ENCODE measurements around the gene TMEM82. TPM values are rescaled to one million over a fixed set of nuclear protein-coding genes. Genes with fewer than 3 reads are reported as not detected.

TMEM82 gene
- polyA plus RNA-seq, 4 donors = 25.3 to 61.3 (median 36.5) TPM

DNA sequence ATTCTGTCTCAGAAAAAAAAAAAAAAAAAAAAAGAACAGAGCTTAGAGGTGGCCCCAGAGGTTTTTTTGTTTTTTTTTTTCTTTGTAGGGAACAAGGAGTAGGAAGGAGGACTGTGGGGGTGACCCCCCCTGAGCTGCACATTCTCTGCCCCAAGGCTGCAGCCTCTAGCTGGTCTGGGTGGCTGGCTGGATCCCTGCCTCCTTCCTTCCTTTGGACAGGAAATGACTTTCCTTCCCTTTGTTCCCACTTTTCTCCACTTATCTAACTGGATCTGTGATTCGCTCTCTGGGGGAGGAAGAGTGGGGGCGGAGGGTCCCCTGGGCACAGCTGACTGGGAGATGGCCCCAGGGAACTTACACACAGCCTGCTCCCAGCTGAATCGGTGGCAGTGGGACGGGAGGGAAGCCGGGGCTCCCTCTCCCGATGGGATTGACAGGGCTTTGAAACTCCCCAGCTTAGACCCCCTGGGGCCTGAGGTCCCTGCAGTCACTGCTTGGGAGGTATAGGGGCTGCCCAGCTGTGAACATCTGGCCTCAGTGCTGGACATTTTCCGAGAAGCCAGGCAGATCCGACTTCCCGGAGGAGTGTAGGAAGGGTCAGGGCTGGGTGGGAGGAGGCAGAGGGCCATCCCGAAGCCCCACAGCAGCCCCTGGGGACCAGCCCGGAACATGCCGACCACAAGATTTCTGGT lies 18.4 kb downstream of the TMEM82 start:
- Histone ChIP-seq H3K4me1 (ENCODE audit: control insufficient read depth in 3 of 3, insufficient read depth in 2 of 3, low read depth in 1 of 3, low read length in 2 of 3) (peaks cover 4 to 57% (median 5%) of the 10 kb centered on the region in 3 donors), H3K27me3 (ENCODE audit: control insufficient read depth in 3 of 3, insufficient read depth in 3 of 3, low read length in 3 of 3) (no peaks in the 10 kb centered on the region), H3K4me3 (ENCODE audit: low read depth in 1 of 3, low read length in 3 of 3) (peak overlapping the region in 1 of 3 donors; percentile 95), H3K27ac (ENCODE audit: low read depth in 1 of 3, low read length in 2 of 3) (peak overlapping the region; percentile 17 to 84 (median 83)), H3K9me3 (ENCODE audit: control insufficient read depth in 2 of 2, insufficient read depth in 1 of 2, low read depth in 1 of 2, low read length in 1 of 2) (no peaks in the 10 kb centered on the region), H3K36me3 (ENCODE audit: control insufficient read depth in 3 of 3, insufficient read depth in 2 of 3, low read depth in 1 of 3, low read length in 3 of 3) (peaks cover 0 to 44% (median 5%) of the 10 kb centered on the region in 3 donors)
- 38 to 76% (median 71%) methylated on average over 11 to 12 of the region's 12 CpGs for WGBS, 3 donors
- DNase-seq (peak in 1 of 2 donors; percentile 65), FAIRE-seq (no peak)

DNA sequence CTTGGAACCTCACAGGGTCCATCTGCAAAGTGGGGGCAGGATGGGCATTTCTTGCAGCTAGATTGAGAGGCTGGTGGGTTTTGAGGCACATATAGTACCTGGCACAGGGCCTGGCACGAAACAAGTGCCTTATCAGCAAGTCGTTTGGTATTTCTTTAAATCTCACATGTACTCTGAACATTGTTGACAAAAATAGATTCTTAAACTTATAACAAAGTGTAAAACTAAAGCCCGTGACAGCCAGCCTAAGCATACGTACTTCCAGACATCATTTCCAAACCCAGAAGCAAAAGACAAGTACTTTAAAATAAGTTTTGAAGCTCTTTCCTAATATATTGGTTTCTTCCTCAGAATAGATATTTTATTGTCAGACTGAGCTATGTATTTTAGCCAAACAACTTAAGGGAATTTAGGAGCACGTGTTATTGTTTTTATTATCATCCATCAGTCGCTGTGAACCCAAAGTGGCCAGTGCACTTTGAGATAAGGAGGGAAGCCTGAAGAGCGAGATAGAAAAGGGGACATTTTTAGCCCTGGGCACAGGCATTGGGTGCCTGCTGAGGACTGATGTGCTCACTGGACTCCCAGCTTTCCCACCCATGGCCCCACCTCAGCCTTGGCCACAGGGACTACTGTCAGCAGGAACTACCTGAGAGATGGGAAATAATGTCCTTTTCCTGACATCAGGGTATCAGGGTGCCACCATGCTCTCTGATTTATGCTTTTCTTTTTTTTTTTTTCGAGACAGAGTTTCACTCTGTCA lies 19.2 kb downstream of the TMEM82 start:
- Histone ChIP-seq H3K4me1 (ENCODE audit: control insufficient read depth in 3 of 3, insufficient read depth in 2 of 3, low read depth in 1 of 3, low read length in 2 of 3) (peaks cover 4 to 49% (median 5%) of the 10 kb centered on the region in 3 donors), H3K36me3 (ENCODE audit: control insufficient read depth in 3 of 3, insufficient read depth in 2 of 3, low read depth in 1 of 3, low read length in 3 of 3) (peaks cover 0 to 51% (median 6%) of the 10 kb centered on the region in 3 donors), H3K27me3 (ENCODE audit: control insufficient read depth in 3 of 3, insufficient read depth in 3 of 3, low read length in 3 of 3) (no peaks in the 10 kb centered on the region), H3K27ac (ENCODE audit: low read depth in 1 of 3, low read length in 2 of 3) (peak overlapping the region in 2 of 3 donors; percentile 83 to 84), H3K4me3 (ENCODE audit: low read depth in 1 of 3, low read length in 3 of 3) (peak overlapping the region in 1 of 3 donors; percentile 95), H3K9me3 (ENCODE audit: control insufficient read depth in 2 of 2, insufficient read depth in 1 of 2, low read depth in 1 of 2, low read length in 1 of 2) (no peaks in the 10 kb centered on the region)
- DNase-seq (no peak), FAIRE-seq (no peak)
- 47 to 53% (median 52%) methylated on average over 8 of the region's 8 CpGs for WGBS, 3 donors

DNA sequence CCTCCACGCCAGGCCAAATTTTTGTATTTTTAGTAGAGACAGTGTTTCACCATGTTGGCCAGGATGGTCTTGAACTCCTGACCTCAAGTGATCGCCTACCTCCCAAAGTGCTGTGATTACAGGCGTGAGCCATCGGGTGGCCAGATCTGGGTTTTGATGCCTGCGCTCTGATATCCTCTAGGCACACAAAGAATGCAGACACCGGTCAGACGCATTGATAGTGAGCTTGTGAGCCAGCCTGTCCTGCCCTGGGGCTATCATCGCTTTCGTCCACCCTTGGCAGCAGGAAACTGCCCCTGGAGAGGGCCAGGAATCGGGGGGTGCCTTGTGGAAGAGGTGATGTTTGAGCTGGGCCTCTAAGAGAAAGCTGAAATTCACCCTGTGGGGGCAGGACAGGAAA lies 20.2 kb downstream of the TMEM82 start:
- 74 to 80% (median 76%) methylated on average over 10 of the region's 10 CpGs for WGBS, 3 donors
- H3K27ac ChIP-seq (ENCODE audit: low read depth in 1 of 3, low read length in 2 of 3) = peak overlapping the region in 1 of 3 donors; percentile 9
- FAIRE-seq = no peak
- no peaks in the 10 kb centered on the region for H3K9me3 ChIP-seq (ENCODE audit: control insufficient read depth in 2 of 2, insufficient read depth in 1 of 2, low read depth in 1 of 2, low read length in 1 of 2)
- no peak for DNase-seq
- H3K27me3 ChIP-seq (ENCODE audit: control insufficient read depth in 3 of 3, insufficient read depth in 3 of 3, low read length in 3 of 3) = no peaks in the 10 kb centered on the region
- H3K36me3 ChIP-seq (ENCODE audit: control insufficient read depth in 3 of 3, insufficient read depth in 2 of 3, low read depth in 1 of 3, low read length in 3 of 3) = peaks cover 4 to 61% (median 6%) of the 10 kb centered on the region in 3 donors
- peaks cover 4 to 39% (median 5%) of the 10 kb centered on the region in 3 donors for H3K4me1 ChIP-seq (ENCODE audit: control insufficient read depth in 3 of 3, insufficient read depth in 2 of 3, low read depth in 1 of 3, low read length in 2 of 3)
- no peak overlapping the region for H3K4me3 ChIP-seq (ENCODE audit: low read depth in 1 of 3, low read length in 3 of 3)

DNA sequence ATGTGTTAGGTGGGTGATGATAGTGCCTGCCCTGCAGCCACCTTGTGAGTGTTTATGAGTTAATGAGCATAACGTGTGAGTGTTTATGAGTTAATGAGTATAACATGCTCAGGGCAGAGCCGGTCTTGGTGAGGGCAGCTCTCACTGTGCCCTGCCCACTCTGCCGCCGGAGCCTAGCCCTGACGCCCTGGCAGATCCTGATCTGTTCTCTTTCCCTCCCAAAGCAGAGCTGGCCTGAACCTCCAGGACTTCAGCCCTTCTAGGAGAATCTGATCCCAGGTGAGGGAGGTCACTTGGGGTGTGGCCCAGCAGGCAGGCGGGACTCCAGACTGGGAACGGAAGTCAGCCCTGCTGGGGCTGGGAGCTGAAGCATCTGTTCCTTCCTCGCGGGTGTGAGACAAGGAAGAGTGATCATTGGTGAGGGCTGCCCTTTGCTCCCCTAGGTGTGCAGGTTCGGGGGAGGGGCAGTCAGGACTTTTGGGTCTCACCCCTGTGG lies 22.0 kb downstream of the TMEM82 start:
- H3K36me3 ChIP-seq (ENCODE audit: control insufficient read depth in 3 of 3, insufficient read depth in 2 of 3, low read depth in 1 of 3, low read length in 3 of 3) = peaks cover 5 to 77% (median 17%) of the 10 kb centered on the region in 3 donors
- FAIRE-seq = no peak
- 13 to 43% (median 30%) methylated on average over 10 of the region's 10 CpGs for WGBS, 3 donors
- H3K4me1 ChIP-seq (ENCODE audit: control insufficient read depth in 3 of 3, insufficient read depth in 2 of 3, low read depth in 1 of 3, low read length in 2 of 3) = peaks cover 4 to 32% (median 5%) of the 10 kb centered on the region in 3 donors
- DNase-seq = peak; percentile 87 to 99
- peak overlapping the region; percentile 79 to 89 (median 80) for H3K27ac ChIP-seq (ENCODE audit: low read depth in 1 of 3, low read length in 2 of 3)
- no peaks in the 10 kb centered on the region for H3K27me3 ChIP-seq (ENCODE audit: control insufficient read depth in 3 of 3, insufficient read depth in 3 of 3, low read length in 3 of 3)
- no peak overlapping the region for H3K4me3 ChIP-seq (ENCODE audit: low read depth in 1 of 3, low read length in 3 of 3)
- H3K9me3 ChIP-seq (ENCODE audit: control insufficient read depth in 2 of 2, insufficient read depth in 1 of 2, low read depth in 1 of 2, low read length in 1 of 2) = no peaks in the 10 kb centered on the region

DNA sequence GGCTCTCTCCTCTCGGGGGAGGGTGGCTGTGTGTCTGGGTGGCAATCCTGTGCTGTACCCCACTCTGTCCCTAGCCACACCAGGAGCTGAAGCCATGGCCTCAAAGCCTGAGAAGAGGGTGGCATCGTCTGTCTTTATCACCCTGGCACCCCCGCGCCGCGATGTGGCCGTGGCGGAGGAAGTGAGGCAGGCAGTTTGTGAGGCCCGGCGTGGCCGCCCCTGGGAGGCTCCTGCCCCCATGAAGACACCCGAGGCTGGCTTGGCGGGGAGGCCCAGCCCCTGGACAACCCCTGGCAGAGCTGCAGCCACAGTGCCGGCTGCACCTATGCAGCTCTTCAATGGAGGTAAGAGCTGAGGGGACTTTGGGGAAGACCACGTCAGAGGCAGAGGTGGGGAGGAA lies 22.6 kb downstream of the TMEM82 start:
- DNase-seq (no peak), FAIRE-seq (no peak)
- 65 to 76% (median 69%) methylated on average over 14 to 15 of the region's 15 CpGs for WGBS, 3 donors
- no peaks in the 10 kb centered on the region for H3K9me3 ChIP-seq (ENCODE audit: control insufficient read depth in 2 of 2, insufficient read depth in 1 of 2, low read depth in 1 of 2, low read length in 1 of 2)
- no peak overlapping the region for H3K4me3 ChIP-seq (ENCODE audit: low read depth in 1 of 3, low read length in 3 of 3)
- H3K27me3 ChIP-seq (ENCODE audit: control insufficient read depth in 3 of 3, insufficient read depth in 3 of 3, low read length in 3 of 3) = no peaks in the 10 kb centered on the region
- peak overlapping the region; percentile 61 to 89 (median 80) for H3K27ac ChIP-seq (ENCODE audit: low read depth in 1 of 3, low read length in 2 of 3)
- H3K4me1 ChIP-seq (ENCODE audit: control insufficient read depth in 3 of 3, insufficient read depth in 2 of 3, low read depth in 1 of 3, low read length in 2 of 3) = peaks cover 4 to 32% (median 5%) of the 10 kb centered on the region in 3 donors
- H3K36me3 ChIP-seq (ENCODE audit: control insufficient read depth in 3 of 3, insufficient read depth in 2 of 3, low read depth in 1 of 3, low read length in 3 of 3) = peaks cover 5 to 82% (median 17%) of the 10 kb centered on the region in 3 donors

DNA sequence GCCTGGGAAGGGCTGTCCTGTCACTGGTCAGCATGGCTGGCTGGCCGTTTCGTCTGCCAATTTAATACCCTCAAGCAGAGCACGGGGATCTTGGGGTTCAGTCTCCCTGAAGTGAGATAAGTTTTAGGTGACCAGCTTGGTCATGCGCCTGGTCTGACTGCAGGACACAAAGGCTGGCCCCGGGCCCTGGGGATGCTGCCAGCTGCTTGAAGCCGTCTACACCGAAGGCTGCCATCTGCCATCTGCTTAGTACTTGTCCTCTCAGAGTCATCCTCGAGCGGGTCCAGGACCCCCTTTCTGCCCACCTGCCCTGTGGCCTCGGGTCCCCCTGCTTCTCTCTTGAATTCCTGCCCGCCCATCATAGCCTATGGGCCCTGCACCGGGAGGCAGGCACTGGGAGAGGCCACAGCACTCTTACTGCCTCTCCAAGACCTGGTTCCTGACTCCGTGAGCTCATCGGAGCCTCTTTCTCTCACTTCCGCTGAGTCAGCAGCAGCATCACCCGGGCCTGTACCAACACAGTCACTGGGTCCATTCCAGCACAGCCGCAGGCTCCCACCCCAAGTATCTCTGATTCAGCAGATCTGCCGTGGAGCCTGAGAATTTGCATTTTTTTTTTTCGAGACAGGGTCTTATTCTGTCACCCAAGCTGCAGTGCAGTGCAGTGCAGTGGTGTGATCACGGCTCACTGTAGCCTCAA lies 23.3 kb downstream of the TMEM82 start:
- Histone ChIP-seq H3K4me1 (ENCODE audit: control insufficient read depth in 3 of 3, insufficient read depth in 2 of 3, low read depth in 1 of 3, low read length in 2 of 3) (peaks cover 4 to 25% (median 5%) of the 10 kb centered on the region in 3 donors), H3K27ac (ENCODE audit: low read depth in 1 of 3, low read length in 2 of 3) (no peak overlapping the region), H3K27me3 (ENCODE audit: control insufficient read depth in 3 of 3, insufficient read depth in 3 of 3, low read length in 3 of 3) (no peaks in the 10 kb centered on the region), H3K4me3 (ENCODE audit: low read depth in 1 of 3, low read length in 3 of 3) (no peak overlapping the region), H3K9me3 (ENCODE audit: control insufficient read depth in 2 of 2, insufficient read depth in 1 of 2, low read depth in 1 of 2, low read length in 1 of 2) (no peaks in the 10 kb centered on the region), H3K36me3 (ENCODE audit: control insufficient read depth in 3 of 3, insufficient read depth in 2 of 3, low read depth in 1 of 3, low read length in 3 of 3) (peaks cover 7 to 86% (median 21%) of the 10 kb centered on the region in 3 donors)
- 78 to 88% (median 80%) methylated on average over 20 of the region's 20 CpGs for WGBS, 3 donors
- no peak for DNase-seq
- FAIRE-seq = no peak

DNA sequence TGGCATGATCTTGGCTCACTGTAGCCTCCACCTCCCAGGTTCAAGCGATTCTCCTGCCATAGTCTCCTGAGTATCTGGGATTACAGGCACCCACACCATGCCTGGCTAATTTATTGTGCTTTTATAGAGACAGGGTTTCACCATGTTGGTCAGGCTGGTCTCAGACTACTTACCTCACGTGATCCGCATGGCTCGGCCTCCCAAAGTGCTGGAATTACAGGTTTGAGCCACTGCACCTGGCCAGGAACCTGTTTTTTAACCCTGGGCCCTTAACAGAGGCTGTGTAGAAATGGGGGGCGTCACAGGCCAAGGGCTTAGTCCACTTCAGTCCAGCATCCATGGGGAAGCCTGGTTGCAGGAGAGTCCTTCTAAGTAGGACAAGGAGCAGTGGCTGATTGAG lies 25.6 kb downstream of the TMEM82 start:
- H3K4me1 ChIP-seq (ENCODE audit: control insufficient read depth in 3 of 3, insufficient read depth in 2 of 3, low read depth in 1 of 3, low read length in 2 of 3) = peaks cover 4 to 13% (median 5%) of the 10 kb centered on the region in 3 donors
- H3K27me3 ChIP-seq (ENCODE audit: control insufficient read depth in 3 of 3, insufficient read depth in 3 of 3, low read length in 3 of 3) = no peaks in the 10 kb centered on the region
- 87 to 95% (median 88%) methylated on average over 5 of the region's 5 CpGs for WGBS, 3 donors
- H3K9me3 ChIP-seq (ENCODE audit: control insufficient read depth in 2 of 2, insufficient read depth in 1 of 2, low read depth in 1 of 2, low read length in 1 of 2) = no peaks in the 10 kb centered on the region
- no peak for FAIRE-seq
- H3K36me3 ChIP-seq (ENCODE audit: control insufficient read depth in 3 of 3, insufficient read depth in 2 of 3, low read depth in 1 of 3, low read length in 3 of 3) = peaks cover 14 to 91% (median 28%) of the 10 kb centered on the region in 3 donors
- no peak overlapping the region for H3K27ac ChIP-seq (ENCODE audit: low read depth in 1 of 3, low read length in 2 of 3)
- no peak for DNase-seq
- H3K4me3 ChIP-seq (ENCODE audit: low read depth in 1 of 3, low read length in 3 of 3) = no peak overlapping the region

DNA sequence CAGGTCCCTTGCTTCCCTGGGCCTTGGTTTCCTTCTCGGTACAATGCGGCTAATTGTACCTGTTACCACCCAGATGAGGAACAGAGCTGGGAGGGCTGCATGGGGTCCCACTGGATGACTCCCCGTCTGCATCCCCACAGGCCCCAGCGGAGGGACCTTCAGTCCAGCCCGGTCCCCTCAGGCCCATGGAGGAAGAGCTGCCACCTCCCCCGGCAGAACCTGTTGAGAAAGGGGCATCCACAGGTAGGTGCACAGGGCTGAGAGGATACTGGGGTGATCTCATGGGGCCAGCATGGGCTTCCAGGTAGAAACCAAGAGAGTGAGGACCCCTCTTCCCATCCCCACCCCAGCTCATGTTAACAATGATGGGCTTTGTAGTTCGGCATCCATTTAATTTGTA lies 26.1 kb downstream of the TMEM82 start:
- no peak overlapping the region for H3K4me3 ChIP-seq (ENCODE audit: low read depth in 1 of 3, low read length in 3 of 3)
- DNase-seq (no peak), FAIRE-seq (no peak)
- 93 to 96% (median 96%) methylated on average over 7 of the region's 7 CpGs for WGBS, 3 donors
- H3K36me3 ChIP-seq (ENCODE audit: control insufficient read depth in 3 of 3, insufficient read depth in 2 of 3, low read depth in 1 of 3, low read length in 3 of 3) = peaks cover 14 to 96% (median 28%) of the 10 kb centered on the region in 3 donors
- no peaks in the 10 kb centered on the region for H3K9me3 ChIP-seq (ENCODE audit: control insufficient read depth in 2 of 2, insufficient read depth in 1 of 2, low read depth in 1 of 2, low read length in 1 of 2)
- H3K27me3 ChIP-seq (ENCODE audit: control insufficient read depth in 3 of 3, insufficient read depth in 3 of 3, low read length in 3 of 3) = no peaks in the 10 kb centered on the region
- no peak overlapping the region for H3K27ac ChIP-seq (ENCODE audit: low read depth in 1 of 3, low read length in 2 of 3)
- H3K4me1 ChIP-seq (ENCODE audit: control insufficient read depth in 3 of 3, insufficient read depth in 2 of 3, low read depth in 1 of 3, low read length in 2 of 3) = peaks cover 4 to 13% (median 5%) of the 10 kb centered on the region in 3 donors
